GM23248 (cell line): ENCODE results near the gene CRTAC1. TPM values are rescaled to one million over a fixed set of nuclear protein-coding genes. Genes with fewer than 3 reads are reported as not detected.

Experiments
- DNase-seq: peaks from one replicate; pipeline ENCODE4 v3.0.0-alpha.2; 2015
- H2AFZ ChIP-seq: fragments of 200-600 bp; sonication (generic); 2 replicates; pipeline ENCODE4 v1.6.1; 2016; ENCODE audit warnings: antibody characterized with exemption
- H3F3A ChIP-seq: fragments of 200-600 bp; sonication (generic); 2 replicates; pipeline ENCODE4 v1.6.1; 2016; ENCODE audit warnings: mild to moderate bottlenecking, antibody characterized with exemption, mixed run types; ENCODE audit not compliant: insufficient read depth
- H3K27ac ChIP-seq: fragments of 200-600 bp; sonication (generic); 2 replicates; pipeline ENCODE4 v1.5.1; 2016; ENCODE audit warnings: mild to moderate bottlenecking
- H3K27me3 ChIP-seq: fragments of 200-600 bp; sonication (generic); replicated peaks from 2 replicates; pipeline ENCODE4 v1.6.1; 2016; ENCODE audit warnings: mild to moderate bottlenecking; ENCODE audit not compliant: insufficient read depth
- H3K36me3 ChIP-seq: fragments of 200-600 bp; sonication (generic); 2 replicates; pipeline ENCODE4 v1.6.1; 2016; ENCODE audit warnings: low read depth, mild to moderate bottlenecking
- H3K4me1 ChIP-seq: fragments of 200-600 bp; sonication (generic); 2 replicates; pipeline ENCODE4 v1.6.1; 2016; ENCODE audit warnings: mild to moderate bottlenecking; ENCODE audit not compliant: insufficient read depth
- H3K4me2 ChIP-seq: fragments of 200-600 bp; sonication (generic); one replicate; pipeline ENCODE4 v1.6.1; 2016; ENCODE audit warnings: mild to moderate bottlenecking; ENCODE audit not compliant: unreplicated experiment
- H3K4me3 ChIP-seq: fragments of 200-600 bp; sonication (generic); 2 replicates; pipeline ENCODE4 v1.5.1; 2016; ENCODE audit warnings: mild to moderate bottlenecking
- H3K79me2 ChIP-seq: fragments of 200-600 bp; sonication (generic); 2 replicates; pipeline ENCODE4 v1.6.1; 2016; ENCODE audit warnings: mild to moderate bottlenecking; ENCODE audit not compliant: insufficient read depth
- H3K9ac ChIP-seq: fragments of 200-600 bp; sonication (generic); 2 replicates; pipeline ENCODE4 v1.6.1; 2016; ENCODE audit warnings: mild to moderate bottlenecking
- H3K9me2 ChIP-seq: fragments of 200-600 bp; sonication (generic); 2 replicates; pipeline ENCODE4 v1.6.1; 2016; ENCODE audit warnings: mixed run types, mild to moderate bottlenecking, moderate library complexity; ENCODE audit not compliant: insufficient read depth
- H3K9me3 ChIP-seq: fragments of 200-600 bp; sonication (generic); one replicate; pipeline ENCODE4 v1.6.1; 2017; ENCODE audit warnings: low read depth
- H4K20me1 ChIP-seq: fragments of 200-600 bp; sonication (generic); 2 replicates; pipeline ENCODE4 v1.6.0; 2016; ENCODE audit not compliant: insufficient read depth
- EZH2 ChIP-seq: fragments of 200-600 bp; sonication (generic); IDR thresholded peaks from 2 replicates; pipeline ENCODE4 v1.6.1; 2018; ENCODE audit warnings: antibody characterized with exemption, mild to moderate bottlenecking; ENCODE audit not compliant: insufficient read depth, poor library complexity, severe bottlenecking
- EZH2phosphoT487 ChIP-seq: fragments of 200-600 bp; sonication (generic); IDR thresholded peaks from 2 replicates; pipeline ENCODE4 v1.6.1; 2018; ENCODE audit warnings: antibody characterized with exemption, moderate library complexity, mild to moderate bottlenecking, low read depth; ENCODE audit not compliant: insufficient read depth
- WGBS, 2 experiments: methylation state at CpG; one replicate each; pipeline ENCODE4 v1.1.6; 2015 to 2017; ENCODE audit warnings: low lambda C conversion rate in 2 of 2, low coverage in 1 of 2; ENCODE audit errors: missing lambda C conversion rate in 2 of 2; 5-methylcytosine and 5-hydroxymethylcytosine counted together
- in situ Hi-C: fragments of 300-500 bp; cut with MboI; formaldehyde crosslinking; loops from 2 replicates; pipeline ENCODE4 v1.15.0; 2020
- polyA plus RNA-seq: library from polyadenylated mRNA; unstranded; fragments of >200 nt; fragmentation: Nextera tagmentation; extraction: Ambion mirVana; gene quantifications from 2 replicates; pipeline ENCODE4 v1.2.1, GENCODE V29; 2016
- total RNA-seq: library from RNA; depleted of rRNA; stranded (reverse); fragments of >200 nt; shearing (Covaris generic); gene quantifications from 2 replicates; pipeline ENCODE4 v1.2.3, GENCODE V29; 2014

CRTAC1 gene
- total and polyA plus RNA-seq, 2 experiments from 2014 or later = not detected

DNA sequence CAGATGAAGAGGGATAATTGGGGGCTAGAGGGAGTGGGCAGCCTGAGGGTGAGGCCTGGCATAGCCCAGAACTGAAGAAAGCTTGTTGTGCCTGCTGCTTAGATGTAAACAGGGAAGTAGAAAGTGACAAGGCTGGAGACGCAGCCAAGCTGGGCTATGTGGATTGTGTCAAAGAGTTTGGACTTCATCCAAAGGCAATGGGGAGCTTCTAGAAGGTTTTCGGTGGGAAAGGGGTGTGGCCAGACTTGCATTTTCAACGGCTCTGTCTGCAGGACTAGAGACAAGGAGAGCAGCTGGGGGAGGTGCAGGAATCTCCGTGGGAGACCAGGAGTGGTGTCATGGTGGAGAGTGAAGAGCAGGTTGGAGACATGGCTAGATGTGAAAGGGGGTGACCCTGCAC lies 132.0 kb downstream of the CRTAC1 start:
- Histone ChIP-seq H3K36me3 (no peaks in the 10 kb centered on the region), H3K27me3 (peaks cover 26% of the 10 kb centered on the region), H4K20me1 (no peaks in the 10 kb centered on the region), H3K4me3 (no peak overlapping the region), H3K4me1 (no peaks in the 10 kb centered on the region), H3K4me2 (no peak overlapping the region), H3K9me2 (no peaks in the 10 kb centered on the region), H3K27ac (no peak overlapping the region), H2AFZ (no peak overlapping the region), H3F3A (no peaks in the 10 kb centered on the region), H3K9ac (no peak overlapping the region), H3K9me3 (no peaks in the 10 kb centered on the region), H3K79me2 (no peaks in the 10 kb centered on the region)
- 19 to 29% methylated on average over 4 of the region's 4 CpGs for WGBS, 2 experiments
- no peak for TF ChIP-seq EZH2
- TF ChIP-seq EZH2phosphoT487 = no peak
- in situ Hi-C loops = no loop called here
- no peak for DNase-seq

DNA sequence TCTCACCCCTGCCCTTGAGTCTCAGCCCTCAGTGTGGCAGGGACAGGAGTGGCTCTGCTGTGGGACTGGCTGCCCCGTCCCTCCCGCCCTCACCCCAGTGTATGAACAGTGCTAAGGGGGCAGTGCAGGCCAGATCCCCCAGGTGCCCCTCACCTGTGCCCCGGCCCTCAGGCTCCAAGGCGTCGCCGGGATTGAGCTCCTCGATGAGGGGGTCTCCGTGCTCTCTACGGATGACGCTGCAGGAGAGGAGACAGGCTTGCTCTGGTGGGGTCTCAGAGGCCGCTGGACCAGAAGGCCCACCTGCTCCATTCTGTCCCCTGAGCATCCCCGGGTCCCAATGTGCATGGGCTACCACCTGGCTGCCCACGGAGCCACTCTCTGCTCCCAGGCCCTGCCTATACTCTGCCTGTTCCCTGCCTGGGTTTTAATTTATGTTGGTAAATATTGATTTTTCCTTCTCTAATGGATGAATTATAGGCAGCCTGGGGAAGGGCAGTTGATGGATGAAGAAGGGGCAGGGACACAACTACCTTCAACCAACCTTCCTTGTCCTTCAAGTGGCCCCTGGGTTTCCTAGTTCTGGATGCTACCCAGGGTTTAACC lies 133.6 kb downstream of the CRTAC1 start:
- H2AFZ ChIP-seq = no peak overlapping the region
- H4K20me1 ChIP-seq = no peaks in the 10 kb centered on the region
- no peak overlapping the region for H3K4me2 ChIP-seq
- H3K36me3 ChIP-seq = no peaks in the 10 kb centered on the region
- no peaks in the 10 kb centered on the region for H3K79me2 ChIP-seq
- no peaks in the 10 kb centered on the region for H3K9me3 ChIP-seq
- no peak for TF ChIP-seq EZH2
- no peaks in the 10 kb centered on the region for H3K9me2 ChIP-seq
- 62 to 71% methylated on average over 10 to 13 of the region's 13 CpGs for WGBS, 2 experiments
- H3K9ac ChIP-seq = no peak overlapping the region
- H3K4me3 ChIP-seq = no peak overlapping the region
- peaks cover 34% of the 10 kb centered on the region for H3K27me3 ChIP-seq
- no peak overlapping the region for H3K27ac ChIP-seq
- in situ Hi-C loops = no loop called here
- H3F3A ChIP-seq = no peaks in the 10 kb centered on the region
- DNase-seq = no peak
- no peaks in the 10 kb centered on the region for H3K4me1 ChIP-seq

DNA sequence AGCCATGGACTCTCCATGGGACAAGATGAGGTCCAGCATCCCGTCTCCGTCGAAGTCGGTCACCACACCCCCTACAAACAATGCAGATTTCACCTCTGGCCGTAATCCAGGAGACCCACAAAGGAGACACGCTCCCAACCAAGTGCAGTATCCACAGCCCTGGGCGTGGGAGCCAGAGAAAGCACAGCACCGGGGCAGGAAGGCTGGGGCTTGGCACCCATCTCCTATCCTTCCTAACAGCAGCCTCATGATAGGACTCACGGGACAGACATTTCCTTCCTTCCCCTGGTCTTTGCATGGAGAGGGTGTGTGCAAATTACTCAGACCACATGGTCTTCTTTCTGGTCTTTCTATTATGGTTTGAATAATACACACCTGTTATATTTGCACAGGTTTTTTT lies 134.5 kb downstream of the CRTAC1 start:
- no peaks in the 10 kb centered on the region for H3K4me1 ChIP-seq
- H3K27me3 ChIP-seq = peaks cover 34% of the 10 kb centered on the region
- H4K20me1 ChIP-seq = no peaks in the 10 kb centered on the region
- no peaks in the 10 kb centered on the region for H3K9me3 ChIP-seq
- TF ChIP-seq EZH2 (no peak), EZH2phosphoT487 (no peak)
- WGBS, 2 experiments = 67 to 68% methylated on average over 9 of the region's 9 CpGs
- no peak for DNase-seq
- H3F3A ChIP-seq = no peaks in the 10 kb centered on the region
- no peaks in the 10 kb centered on the region for H3K9me2 ChIP-seq
- no peak overlapping the region for H3K4me3 ChIP-seq
- no peak overlapping the region for H3K9ac ChIP-seq
- no peaks in the 10 kb centered on the region for H3K79me2 ChIP-seq
- in situ Hi-C loops = no loop called here
- H3K36me3 ChIP-seq = no peaks in the 10 kb centered on the region
- H2AFZ ChIP-seq = no peak overlapping the region
- H3K4me2 ChIP-seq = no peak overlapping the region
- no peak overlapping the region for H3K27ac ChIP-seq

DNA sequence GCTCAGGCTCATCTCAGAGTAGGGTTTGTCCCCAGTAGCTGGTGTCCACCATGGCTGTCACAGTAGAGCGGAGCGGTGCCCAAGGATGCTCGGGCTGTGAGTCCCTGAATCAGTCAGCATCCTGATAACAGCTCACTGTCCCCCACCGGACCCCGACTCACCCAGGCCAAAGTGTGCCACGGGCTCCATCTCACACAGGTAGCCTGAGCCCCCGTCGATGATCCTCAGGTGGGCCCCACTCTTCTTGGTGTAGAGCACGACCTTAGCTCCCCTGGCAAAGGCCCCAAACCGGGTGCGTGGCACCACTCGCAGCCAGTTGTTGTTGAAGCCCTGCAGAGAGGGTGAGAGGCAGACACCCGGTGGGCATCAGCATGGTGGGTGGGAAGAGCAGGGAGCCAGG lies 135.3 kb downstream of the CRTAC1 start:
- H2AFZ ChIP-seq = no peak overlapping the region
- WGBS, 2 experiments = 61 to 63% methylated on average over 13 of the region's 13 CpGs
- H3K4me1 ChIP-seq = no peaks in the 10 kb centered on the region
- H4K20me1 ChIP-seq = no peaks in the 10 kb centered on the region
- H3K27ac ChIP-seq = no peak overlapping the region
- in situ Hi-C loops = no loop called here
- H3K9ac ChIP-seq = no peak overlapping the region
- no peaks in the 10 kb centered on the region for H3K36me3 ChIP-seq
- H3K9me2 ChIP-seq = no peaks in the 10 kb centered on the region
- H3F3A ChIP-seq = no peaks in the 10 kb centered on the region
- H3K79me2 ChIP-seq = no peaks in the 10 kb centered on the region
- H3K27me3 ChIP-seq = peaks cover 34% of the 10 kb centered on the region
- no peak overlapping the region for H3K4me3 ChIP-seq
- TF ChIP-seq EZH2 (no peak), EZH2phosphoT487 (no peak)
- no peak for DNase-seq
- no peaks in the 10 kb centered on the region for H3K9me3 ChIP-seq
- no peak overlapping the region for H3K4me2 ChIP-seq

DNA sequence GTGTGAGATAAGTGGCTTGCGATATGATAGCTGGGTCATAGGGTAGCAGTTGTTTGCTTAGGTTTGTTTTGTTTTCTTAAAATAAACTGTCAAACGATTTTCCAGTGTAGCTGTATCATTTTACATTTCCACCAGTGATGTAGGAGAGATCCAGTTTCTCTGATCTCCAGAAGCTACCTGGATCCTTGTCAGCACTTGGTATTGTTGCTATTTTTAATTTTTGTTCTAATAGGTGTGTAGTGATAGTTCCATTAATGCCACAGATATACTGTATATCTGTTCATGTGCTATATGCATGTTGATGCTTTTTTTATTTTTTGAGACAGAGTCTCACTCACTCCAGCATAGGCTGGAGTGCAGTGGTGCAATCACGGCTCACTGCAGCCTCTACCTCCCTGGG lies 136.3 kb downstream of the CRTAC1 start:
- Histone ChIP-seq H3K9me3 (no peaks in the 10 kb centered on the region), H3F3A (no peaks in the 10 kb centered on the region)

More for the DNA sequence above, 136.3 kb downstream of the CRTAC1 start:
- Histone ChIP-seq H3K79me2 (no peaks in the 10 kb centered on the region), H4K20me1 (no peaks in the 10 kb centered on the region), H3K27me3 (peaks cover 34% of the 10 kb centered on the region), H3K36me3 (no peaks in the 10 kb centered on the region), H2AFZ (no peak overlapping the region), H3K9me2 (no peaks in the 10 kb centered on the region), H3K27ac (no peak overlapping the region), H3K4me1 (peaks cover 4% of the 10 kb centered on the region; the same call in 1 of the 2 replicates), H3K9ac (no peak overlapping the region), H3K4me3 (no peak overlapping the region), H3K4me2 (no peak overlapping the region)
- 59 to 62% methylated on average over 3 of the region's 3 CpGs for WGBS, 2 experiments
- TF ChIP-seq EZH2 (no peak), EZH2phosphoT487 (no peak)
- in situ Hi-C loops = no loop called here
- no peak for DNase-seq
